ENCODE measurements around the gene SKAP2.

Gene SKAP2

GRCh38 chr7:26657686-26658388 is 206.6 kb downstream of the SKAP2 start:
- Histone ChIP-seq H3K4me2 (ENCODE audit: insufficient read depth, low read length, poor library complexity, severe bottlenecking) (no peak overlapping the region), H3K27ac (replicated peaks; ENCODE audit: low read length) (no peak overlapping the region), H3K9ac (ENCODE audit: low read depth, low read length, poor library complexity) (no peak overlapping the region), H2BK15ac (ENCODE audit: low read length) (no peak overlapping the region), H2BK5ac (ENCODE audit: low read length) (no peak overlapping the region), H3K79me1 (ENCODE audit: low read depth, low read length) (no peaks in the 10 kb centered on the region), H2AFZ (ENCODE audit: low read length) (peak overlapping the region; percentile 58), H3K4me1 (ENCODE audit: control insufficient read depth in 2 of 2, insufficient read depth in 1 of 2, low read depth in 1 of 2, low read length in 2 of 2) (peaks cover 16 to 22% of the 10 kb centered on the region in 2 donors), H2BK120ac (ENCODE audit: low read depth, low read length) (no peak overlapping the region), H3K9me3 (replicated peaks in 1 of 2; ENCODE audit: control insufficient read depth in 2 of 2, insufficient read depth in 1 of 2, low read depth in 1 of 2, low read length in 2 of 2) (no peaks in the 10 kb centered on the region), H3K27me3 (ENCODE audit: control insufficient read depth in 3 of 3, insufficient read depth in 3 of 3, low read depth in 1 of 3, low read length in 3 of 3) (no peaks in the 10 kb centered on the region), H3K36me3 (replicated peaks in 1 of 2; ENCODE audit: control insufficient read depth in 2 of 2, insufficient read depth in 2 of 2, low read length in 2 of 2) (no peaks in the 10 kb centered on the region), H3K14ac (ENCODE audit: low read length) (no peak overlapping the region), H4K8ac (ENCODE audit: low read depth, low read length) (no peak overlapping the region), H3K18ac (ENCODE audit: low read length) (no peak overlapping the region), H4K91ac (ENCODE audit: low read depth, low read length, poor library complexity) (no peak overlapping the region), H2AK5ac (ENCODE audit: low read depth, low read length) (no peak overlapping the region), H2BK12ac (ENCODE audit: low read length) (no peak overlapping the region), H3K4me3 (ENCODE audit: low read length in 2 of 2) (peak overlapping the region in 1 of 2 donors; percentile 13), H3K23ac (ENCODE audit: low read depth, low read length, poor library complexity) (no peak overlapping the region), H3K4ac (ENCODE audit: low read length) (no peak overlapping the region)
- peak; percentile 51 for DNase-seq (ENCODE audit: low spot score)
- no CpG with 5 or more reads among the region's 15 CpGs for WGBS, 2 donors (ENCODE audit: extremely low coverage in 2 of 2, insufficient read length in 2 of 2, insufficient replicate concordance in 1 of 2)

- Histone ChIP-seq H3K14ac (ENCODE audit: low read length) (no peak overlapping the region), H3K36me3 (replicated peaks in 1 of 2; ENCODE audit: control insufficient read depth in 2 of 2, insufficient read depth in 2 of 2, low read length in 2 of 2) (no peaks in the 10 kb centered on the region), H2BK12ac (ENCODE audit: low read length) (no peak overlapping the region), H3K27me3 (ENCODE audit: control insufficient read depth in 3 of 3, insufficient read depth in 3 of 3, low read depth in 1 of 3, low read length in 3 of 3) (no peaks in the 10 kb centered on the region), H3K79me1 (ENCODE audit: low read depth, low read length) (no peaks in the 10 kb centered on the region), H2AK5ac (ENCODE audit: low read depth, low read length) (no peak overlapping the region), H3K4me3 (ENCODE audit: low read length in 2 of 2) (peak overlapping the region in 1 of 2 donors; percentile 4), H3K4me1 (ENCODE audit: control insufficient read depth in 2 of 2, insufficient read depth in 1 of 2, low read depth in 1 of 2, low read length in 2 of 2) (peaks cover 13 to 22% of the 10 kb centered on the region in 2 donors), H2AFZ (ENCODE audit: low read length) (peak overlapping the region; percentile 43), H2BK15ac (ENCODE audit: low read length) (no peak overlapping the region), H3K4ac (ENCODE audit: low read length) (no peak overlapping the region), H2BK120ac (ENCODE audit: low read depth, low read length) (no peak overlapping the region), H3K9ac (ENCODE audit: low read depth, low read length, poor library complexity) (no peak overlapping the region), H2BK5ac (ENCODE audit: low read length) (no peak overlapping the region), H4K91ac (ENCODE audit: low read depth, low read length, poor library complexity) (no peak overlapping the region), H3K23ac (ENCODE audit: low read depth, low read length, poor library complexity) (no peak overlapping the region), H3K9me3 (replicated peaks in 1 of 2; ENCODE audit: control insufficient read depth in 2 of 2, insufficient read depth in 1 of 2, low read depth in 1 of 2, low read length in 2 of 2) (no peaks in the 10 kb centered on the region), H3K18ac (ENCODE audit: low read length) (no peak overlapping the region), H3K27ac (replicated peaks; ENCODE audit: low read length) (no peak overlapping the region), H3K4me2 (ENCODE audit: insufficient read depth, low read length, poor library complexity, severe bottlenecking) (no peak overlapping the region), H4K8ac (ENCODE audit: low read depth, low read length) (no peak overlapping the region)
- no peak for DNase-seq (ENCODE audit: low spot score)
- no CpG with 5 or more reads among the region's 2 CpGs for WGBS, 2 donors (ENCODE audit: extremely low coverage in 2 of 2, insufficient read length in 2 of 2, insufficient replicate concordance in 1 of 2)
Measured at GRCh38 chr7:26657206-26657641, 207.2 kb downstream of the SKAP2 start.

DNA sequence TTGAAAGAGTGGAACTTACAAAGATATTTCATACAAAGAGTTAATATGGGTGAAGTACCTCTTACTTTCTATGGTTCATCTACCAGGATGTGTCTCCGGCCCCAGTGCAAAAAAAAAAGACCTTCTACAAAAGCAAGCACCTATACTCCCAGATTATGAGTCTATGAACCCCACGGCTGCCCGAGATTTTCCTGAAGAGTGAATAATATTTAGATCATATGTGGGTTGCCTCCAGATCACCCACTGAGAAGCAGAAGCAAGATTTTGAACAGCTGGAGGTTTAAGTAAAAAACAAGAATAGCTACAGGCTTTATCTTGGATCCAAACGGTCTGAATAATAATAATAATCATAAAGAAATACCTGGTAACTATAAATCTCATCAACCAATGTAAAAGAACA is 207.7 kb downstream of the SKAP2 start:
- Histone ChIP-seq H3K14ac (ENCODE audit: low read length) (no peak overlapping the region), H2BK120ac (ENCODE audit: low read depth, low read length) (no peak overlapping the region), H3K4ac (ENCODE audit: low read length) (no peak overlapping the region), H2BK15ac (ENCODE audit: low read length) (no peak overlapping the region), H3K9me3 (replicated peaks in 1 of 2; ENCODE audit: control insufficient read depth in 2 of 2, insufficient read depth in 1 of 2, low read depth in 1 of 2, low read length in 2 of 2) (no peaks in the 10 kb centered on the region), H2BK12ac (ENCODE audit: low read length) (no peak overlapping the region), H3K23ac (ENCODE audit: low read depth, low read length, poor library complexity) (no peak overlapping the region), H2BK5ac (ENCODE audit: low read length) (no peak overlapping the region), H3K4me3 (ENCODE audit: low read length in 2 of 2) (no peak overlapping the region), H3K9ac (ENCODE audit: low read depth, low read length, poor library complexity) (no peak overlapping the region), H3K27ac (replicated peaks; ENCODE audit: low read length) (no peak overlapping the region), H3K27me3 (ENCODE audit: control insufficient read depth in 3 of 3, insufficient read depth in 3 of 3, low read depth in 1 of 3, low read length in 3 of 3) (no peaks in the 10 kb centered on the region), H4K91ac (ENCODE audit: low read depth, low read length, poor library complexity) (no peak overlapping the region), H3K36me3 (replicated peaks in 1 of 2; ENCODE audit: control insufficient read depth in 2 of 2, insufficient read depth in 2 of 2, low read length in 2 of 2) (no peaks in the 10 kb centered on the region), H2AFZ (ENCODE audit: low read length) (peak overlapping the region; percentile 43), H3K4me2 (ENCODE audit: insufficient read depth, low read length, poor library complexity, severe bottlenecking) (no peak overlapping the region), H3K18ac (ENCODE audit: low read length) (no peak overlapping the region), H2AK5ac (ENCODE audit: low read depth, low read length) (no peak overlapping the region), H3K79me1 (ENCODE audit: low read depth, low read length) (no peaks in the 10 kb centered on the region), H3K4me1 (ENCODE audit: control insufficient read depth in 2 of 2, insufficient read depth in 1 of 2, low read depth in 1 of 2, low read length in 2 of 2) (peaks cover 13 to 22% of the 10 kb centered on the region in 2 donors), H4K8ac (ENCODE audit: low read depth, low read length) (no peak overlapping the region)
- no peak for DNase-seq (ENCODE audit: low spot score)
- WGBS, 2 donors (ENCODE audit: extremely low coverage in 2 of 2, insufficient read length in 2 of 2, insufficient replicate concordance in 1 of 2): no CpG with 5 or more reads among the region's 4 CpGs

DNA sequence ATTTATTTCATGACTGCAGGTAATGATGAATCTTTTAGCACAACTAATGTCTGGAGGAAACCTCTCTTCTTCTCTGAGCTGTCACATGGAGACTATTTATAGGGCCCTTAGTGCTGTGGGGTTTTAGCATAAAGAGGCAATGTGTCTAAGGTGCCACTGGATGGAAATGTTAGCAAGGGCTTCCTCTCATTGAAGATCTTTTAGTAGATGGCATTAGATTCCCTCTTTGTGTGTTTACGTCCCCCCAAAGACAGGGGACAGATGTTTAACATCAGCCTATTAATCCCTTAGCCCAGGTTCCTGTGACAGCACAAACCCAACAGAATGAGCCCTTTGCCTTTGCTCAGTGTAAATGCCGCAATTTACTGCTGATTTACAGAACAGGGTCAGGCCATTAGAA is 208.6 kb downstream of the SKAP2 start:
- Histone ChIP-seq H4K8ac (ENCODE audit: low read depth, low read length) (no peak overlapping the region), H3K27ac (replicated peaks; ENCODE audit: low read length) (no peak overlapping the region), H2BK15ac (ENCODE audit: low read length) (no peak overlapping the region), H3K27me3 (ENCODE audit: control insufficient read depth in 3 of 3, insufficient read depth in 3 of 3, low read depth in 1 of 3, low read length in 3 of 3) (no peaks in the 10 kb centered on the region), H2BK5ac (ENCODE audit: low read length) (no peak overlapping the region), H3K4me1 (ENCODE audit: control insufficient read depth in 2 of 2, insufficient read depth in 1 of 2, low read depth in 1 of 2, low read length in 2 of 2) (peaks cover 13 to 22% of the 10 kb centered on the region in 2 donors), H3K9me3 (replicated peaks in 1 of 2; ENCODE audit: control insufficient read depth in 2 of 2, insufficient read depth in 1 of 2, low read depth in 1 of 2, low read length in 2 of 2) (no peaks in the 10 kb centered on the region), H2AFZ (ENCODE audit: low read length) (no peak overlapping the region), H3K4ac (ENCODE audit: low read length) (no peak overlapping the region), H2AK5ac (ENCODE audit: low read depth, low read length) (no peak overlapping the region), H3K36me3 (replicated peaks in 1 of 2; ENCODE audit: control insufficient read depth in 2 of 2, insufficient read depth in 2 of 2, low read length in 2 of 2) (no peaks in the 10 kb centered on the region), H3K79me1 (ENCODE audit: low read depth, low read length) (no peaks in the 10 kb centered on the region), H3K23ac (ENCODE audit: low read depth, low read length, poor library complexity) (no peak overlapping the region), H4K91ac (ENCODE audit: low read depth, low read length, poor library complexity) (no peak overlapping the region), H3K14ac (ENCODE audit: low read length) (no peak overlapping the region), H2BK120ac (ENCODE audit: low read depth, low read length) (no peak overlapping the region), H3K4me2 (ENCODE audit: insufficient read depth, low read length, poor library complexity, severe bottlenecking) (no peak overlapping the region), H2BK12ac (ENCODE audit: low read length) (no peak overlapping the region), H3K18ac (ENCODE audit: low read length) (no peak overlapping the region), H3K4me3 (ENCODE audit: low read length in 2 of 2) (no peak overlapping the region), H3K9ac (ENCODE audit: low read depth, low read length, poor library complexity) (peak overlapping the region; percentile 9)
- WGBS, 2 donors (ENCODE audit: extremely low coverage in 2 of 2, insufficient read length in 2 of 2, insufficient replicate concordance in 1 of 2): no CpG with 5 or more reads among the region's 2 CpGs
- no peak for DNase-seq (ENCODE audit: low spot score)

Data from neuronal stem cell (in vitro differentiated cells).